CD4-positive, alpha-beta T cell treated with Interferon gamma for 1 hour (primary cell): Measurements from ENCODE around the gene VAPB.
"Not testable (repeated sequence)": the region's sequence is repeated elsewhere in the genome, so short reads cannot be mapped to it uniquely, and the experiment has no call there.

Source experiments
- DNase-seq: peaks from one replicate; pipeline ENCODE4 v3.0.0-alpha.2; 2020

The VAPB gene

GRCh38 chr20:58407966-58408557, 19.0 kb downstream of the VAPB start:
- no peak for DNase-seq

- DNase-seq = no peak
Observed at GRCh38 chr20:58408603-58409246, 19.7 kb downstream of the VAPB start.

GRCh38 chr20:58414216-58414615, 25.2 kb downstream of the VAPB start:
- not testable (repeated sequence) for DNase-seq

GRCh38 chr20:58414786-58415185, 25.8 kb downstream of the VAPB start:
- not testable (repeated sequence) for DNase-seq

GRCh38 chr20:58416057-58416456, 27.0 kb downstream of the VAPB start:
- no peak for DNase-seq

- DNase-seq = no peak
Observed at GRCh38 chr20:58416835-58417234, 27.8 kb downstream of the VAPB start.

DNA sequence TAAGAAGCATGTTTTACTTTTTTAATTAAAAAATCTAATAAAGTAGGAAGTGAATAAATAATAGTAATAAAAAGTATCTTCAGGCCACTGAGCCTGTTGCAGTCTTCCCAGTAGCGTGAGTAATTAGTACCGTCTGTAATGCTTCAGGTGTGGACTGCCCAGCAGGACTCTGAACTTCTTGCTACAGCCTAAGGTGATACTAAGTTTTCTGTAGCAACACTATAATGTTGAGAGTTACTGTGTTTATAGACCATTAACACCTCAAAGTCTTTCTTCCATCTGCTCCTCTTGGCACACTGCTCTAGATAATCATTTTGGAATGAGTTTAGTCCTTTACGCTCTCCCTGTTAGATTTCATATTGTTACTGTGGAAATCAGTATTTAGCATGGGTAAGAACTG, 28.4 kb downstream of the VAPB start:
- no peak for DNase-seq

DNA sequence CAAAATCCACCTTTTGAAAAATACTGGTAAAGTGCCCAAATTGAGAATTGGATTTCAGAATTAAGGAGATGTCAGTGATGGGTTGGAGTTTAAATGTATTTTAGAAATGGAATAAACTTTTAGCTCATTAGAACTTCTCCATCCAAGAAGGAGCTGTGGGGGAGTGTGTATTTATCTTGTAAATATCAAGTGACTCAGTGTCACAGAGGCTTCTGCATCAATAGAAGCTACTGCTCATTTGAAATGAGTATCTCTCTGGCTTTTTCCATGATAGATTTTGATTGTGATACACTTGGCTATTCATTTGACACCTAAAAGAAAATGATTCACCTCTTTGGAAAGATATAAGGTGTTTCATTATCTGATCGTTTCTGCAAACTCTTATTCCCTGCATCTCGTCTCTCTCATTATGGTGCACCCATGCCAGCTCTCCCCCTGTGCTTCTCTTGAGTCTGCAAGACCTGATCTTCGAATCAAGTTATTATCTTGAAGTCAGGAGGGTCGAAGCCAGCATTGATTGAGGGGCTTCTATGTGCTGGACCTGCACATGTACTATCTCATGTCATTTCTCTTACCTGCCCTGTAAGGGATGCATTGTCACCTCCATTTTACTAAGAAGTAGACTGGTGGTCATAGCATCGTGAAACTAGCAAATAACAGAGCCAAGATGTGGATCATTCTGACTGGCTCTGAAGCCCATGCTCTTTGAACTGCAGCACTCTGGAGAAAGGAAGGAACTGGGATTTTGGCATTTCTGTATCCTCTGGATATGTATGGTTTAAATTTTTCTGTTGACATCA, 30.1 kb downstream of the VAPB start:
- DNase-seq = no peak

GRCh38 chr20:58420798-58421496, 31.9 kb downstream of the VAPB start:
- no peak for DNase-seq

DNA sequence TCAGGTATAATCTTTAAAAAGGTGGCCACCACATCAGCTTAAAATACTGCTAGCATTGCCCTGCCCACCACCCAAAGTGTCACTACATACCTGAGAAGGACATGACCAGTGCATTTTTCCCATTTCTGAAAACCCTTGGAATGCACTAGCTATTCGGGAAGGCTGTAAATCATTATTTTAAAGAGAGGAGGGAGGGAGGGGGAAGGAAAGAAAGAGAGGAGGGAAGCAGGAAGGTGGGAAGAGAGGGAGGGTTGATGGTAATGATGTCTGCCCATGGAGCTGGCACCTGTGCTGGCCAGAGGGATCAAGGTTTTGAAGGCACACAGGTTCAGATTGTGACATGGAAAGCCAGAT, 32.4 kb downstream of the VAPB start:
- DNase-seq = no peak

GRCh38 chr20:58424218-58424969, 35.4 kb downstream of the VAPB start:
- DNase-seq = no peak

- DNase-seq = not testable (repeated sequence)
Observed at GRCh38 chr20:58427571-58427970, 38.5 kb downstream of the VAPB start.

DNA sequence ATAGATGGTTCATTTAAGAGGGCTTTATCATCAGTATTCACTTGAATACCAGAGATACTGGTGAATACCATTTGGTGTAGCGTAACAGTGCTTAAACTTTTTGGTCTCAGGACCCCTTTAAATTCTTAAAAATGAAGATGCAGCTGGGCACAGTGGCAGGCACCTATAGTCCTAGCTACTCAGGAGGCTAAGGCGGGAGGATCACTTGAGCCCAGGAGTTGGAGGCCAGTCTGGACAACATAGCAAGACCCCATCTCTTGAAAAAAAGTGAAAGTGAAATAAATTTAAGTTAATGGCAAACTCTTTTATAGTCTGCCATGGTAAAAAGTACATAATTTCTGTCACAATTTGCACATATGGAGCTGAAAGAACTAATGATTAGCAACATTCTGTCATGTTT, 39.3 kb downstream of the VAPB start:
- no peak for DNase-seq

DNA sequence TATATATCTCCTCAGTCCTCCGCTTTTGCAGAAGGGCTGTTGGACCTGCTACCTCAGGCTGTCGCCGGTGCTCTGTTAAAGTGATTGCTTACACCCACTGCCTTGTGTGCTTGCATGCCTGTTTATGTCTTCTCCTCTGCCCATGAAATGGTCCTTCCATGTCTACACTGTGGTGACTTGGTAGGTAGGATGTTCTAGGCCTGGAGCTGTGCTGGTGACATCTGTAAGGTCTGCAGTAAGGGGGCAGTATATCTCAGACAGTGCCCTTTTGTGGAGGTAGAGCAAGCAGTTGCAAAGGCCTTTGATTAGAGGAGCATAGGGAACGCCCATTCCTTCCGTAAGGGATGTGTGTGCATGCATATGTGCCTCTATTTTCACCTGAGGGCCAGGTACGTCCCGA, 40.3 kb downstream of the VAPB start:
- no peak for DNase-seq

GRCh38 chr20:58431134-58431533, 42.1 kb downstream of the VAPB start:
- DNase-seq = no peak

- DNase-seq = no peak
Observed at GRCh38 chr20:58432186-58432954, 43.3 kb downstream of the VAPB start.

DNA sequence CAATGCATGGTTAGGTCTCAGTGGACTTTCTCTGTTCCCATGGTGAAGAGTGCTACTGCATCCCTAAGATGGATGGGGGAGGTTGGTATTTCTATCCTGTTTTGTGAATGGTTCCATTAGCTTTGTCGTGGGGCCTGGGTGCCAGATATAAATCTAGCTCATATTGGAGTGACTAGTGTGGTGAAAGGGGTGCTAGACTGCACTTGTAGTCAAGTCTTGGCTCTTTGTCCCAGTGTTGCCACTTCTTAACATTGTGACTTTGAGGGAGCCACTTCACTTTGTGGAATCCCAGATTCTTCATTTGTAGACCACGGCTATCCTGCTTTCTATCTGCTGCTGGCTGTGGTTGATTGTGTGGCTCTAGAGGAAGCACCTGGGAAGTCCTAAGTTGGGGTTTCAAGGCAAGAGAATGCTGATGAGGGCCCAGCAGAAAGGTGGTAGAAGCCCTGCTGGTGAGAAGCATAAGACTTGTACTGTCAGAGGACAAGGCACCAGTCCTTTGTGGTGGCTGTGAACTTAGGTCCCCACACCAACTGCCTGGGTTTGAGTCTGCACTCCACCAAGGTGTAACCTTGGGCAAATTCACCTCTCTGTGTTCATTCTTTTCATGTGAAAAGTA, 44.1 kb downstream of the VAPB start:
- no peak for DNase-seq

DNA sequence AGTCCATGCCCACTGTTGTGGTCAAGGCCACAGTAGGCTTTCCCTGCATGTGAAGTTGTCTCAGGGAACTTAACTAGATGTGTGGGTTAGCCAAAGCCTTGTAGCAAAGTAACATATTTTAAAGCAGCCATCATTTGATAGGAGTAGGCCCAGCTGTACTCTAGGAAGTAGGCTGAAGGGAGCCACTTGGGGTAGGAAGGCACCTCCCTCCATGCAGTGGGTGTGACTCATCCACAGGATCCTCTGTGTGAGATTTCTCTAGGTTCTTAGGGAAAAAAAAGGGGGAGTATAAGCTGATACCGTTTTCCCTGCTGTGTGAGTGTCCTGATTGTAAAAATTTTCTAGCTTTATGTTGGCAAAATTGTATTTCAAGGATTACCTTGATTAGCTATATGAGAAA, 44.7 kb downstream of the VAPB start:
- DNase-seq = no peak

- no peak for DNase-seq
Observed at GRCh38 chr20:58434326-58434725, 45.3 kb downstream of the VAPB start.

GRCh38 chr20:58435237-58435636, 46.2 kb downstream of the VAPB start:
- no peak for DNase-seq

DNA sequence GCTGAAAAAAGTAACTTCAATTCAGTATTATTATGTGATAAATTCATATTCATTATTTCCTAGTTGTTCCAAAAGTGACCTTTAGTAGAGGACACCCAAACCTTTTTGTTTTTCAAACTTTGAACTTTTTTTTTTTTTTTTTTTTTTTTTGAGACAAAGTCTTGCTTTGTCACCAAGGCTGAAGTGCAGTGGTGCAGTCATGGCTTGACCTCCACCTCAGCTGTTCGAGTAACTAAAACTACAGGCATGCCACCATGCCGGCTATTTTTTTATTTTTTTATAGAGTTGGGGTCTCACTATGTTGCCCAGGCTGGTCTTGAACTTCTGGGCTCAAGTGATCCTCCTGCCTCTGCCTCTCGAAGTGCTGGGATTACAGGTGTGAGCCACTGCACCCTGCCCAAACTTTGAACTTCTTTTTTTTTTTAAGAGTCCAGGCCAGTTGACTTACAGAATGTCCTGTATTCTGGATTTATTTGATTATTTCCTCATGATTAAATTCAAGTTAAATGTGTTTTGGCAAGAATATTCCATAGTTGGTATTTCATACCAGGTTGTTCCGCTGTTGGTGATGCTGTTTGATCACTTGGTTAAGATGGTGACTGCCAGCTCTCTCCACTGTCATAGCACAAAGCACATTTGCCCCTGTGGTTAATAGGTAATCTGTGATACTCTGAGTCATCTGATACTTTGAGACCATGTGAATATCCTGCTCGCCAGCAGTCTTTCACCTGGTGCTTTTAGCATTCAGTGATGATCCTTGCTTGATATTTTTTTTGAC, 48.0 kb downstream of the VAPB start:
- DNase-seq = no peak
